ENCODE measurements around the gene TENM4.

DNA sequence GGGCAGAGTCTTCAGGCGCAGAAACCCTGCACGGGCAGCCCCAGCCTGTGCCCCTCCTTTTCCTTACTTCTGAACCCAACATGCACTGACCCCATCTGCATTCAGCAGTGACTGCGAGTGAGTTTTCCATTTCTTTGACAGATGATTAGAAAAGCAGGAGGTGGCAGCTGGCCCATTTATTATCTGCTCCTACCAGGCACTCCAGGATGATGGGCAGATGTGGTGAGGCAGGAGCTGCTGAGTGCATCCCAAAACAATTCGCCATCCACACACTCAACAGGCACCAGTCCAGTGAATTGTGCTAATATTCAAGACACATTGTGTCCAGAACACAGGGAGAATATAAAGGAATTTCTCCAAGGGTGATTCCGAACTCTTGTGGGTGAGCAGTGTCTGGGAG lies 208.5 kb downstream of the TENM4 start:
- no peak for TF ChIP-seq EZH2 (IDR thresholded peaks at IDR 0.05; ENCODE audit: borderline replicate concordance, low read depth, low read length, severe bottlenecking)
- TF ChIP-seq, protein P1, sequence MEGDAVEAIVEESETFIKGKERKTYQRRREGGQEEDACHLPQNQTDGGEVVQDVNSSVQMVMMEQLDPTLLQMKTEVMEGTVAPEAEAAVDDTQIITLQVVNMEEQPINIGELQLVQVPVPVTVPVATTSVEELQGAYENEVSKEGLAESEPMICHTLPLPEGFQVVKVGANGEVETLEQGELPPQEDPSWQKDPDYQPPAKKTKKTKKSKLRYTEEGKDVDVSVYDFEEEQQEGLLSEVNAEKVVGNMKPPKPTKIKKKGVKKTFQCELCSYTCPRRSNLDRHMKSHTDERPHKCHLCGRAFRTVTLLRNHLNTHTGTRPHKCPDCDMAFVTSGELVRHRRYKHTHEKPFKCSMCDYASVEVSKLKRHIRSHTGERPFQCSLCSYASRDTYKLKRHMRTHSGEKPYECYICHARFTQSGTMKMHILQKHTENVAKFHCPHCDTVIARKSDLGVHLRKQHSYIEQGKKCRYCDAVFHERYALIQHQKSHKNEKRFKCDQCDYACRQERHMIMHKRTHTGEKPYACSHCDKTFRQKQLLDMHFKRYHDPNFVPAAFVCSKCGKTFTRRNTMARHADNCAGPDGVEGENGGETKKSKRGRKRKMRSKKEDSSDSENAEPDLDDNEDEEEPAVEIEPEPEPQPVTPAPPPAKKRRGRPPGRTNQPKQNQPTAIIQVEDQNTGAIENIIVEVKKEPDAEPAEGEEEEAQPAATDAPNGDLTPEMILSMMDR (IDR thresholded peaks at IDR 0.05; ENCODE audit: borderline replicate concordance, extremely low read depth, low read length, poor library complexity, severe bottlenecking), result no peak

Data from DND-41 (cell line).